DND-41 (cell line): ENCODE measurements around the gene RBM18.

Experiments
- EZH2 ChIP-seq: IDR thresholded peaks from 3 replicates; pipeline ENCODE4 v1.6.1; 2012; ENCODE audit warnings: borderline replicate concordance, low read depth, mild to moderate bottlenecking, moderate library complexity, low read length, inconsistent platforms; ENCODE audit not compliant: severe bottlenecking
- TF ChIP-seq, protein P1 (sequence below): IDR thresholded peaks from 2 replicates; pipeline ENCODE4 v1.5.1; 2012; ENCODE audit warnings: borderline replicate concordance, low read length, moderate library complexity, mild to moderate bottlenecking; ENCODE audit not compliant: poor library complexity, severe bottlenecking; ENCODE audit errors: extremely low read depth

GRCh38 chr9:122258886-122259415 is 5.7 kb downstream of the RBM18 start:
- TF ChIP-seq, protein P1, sequence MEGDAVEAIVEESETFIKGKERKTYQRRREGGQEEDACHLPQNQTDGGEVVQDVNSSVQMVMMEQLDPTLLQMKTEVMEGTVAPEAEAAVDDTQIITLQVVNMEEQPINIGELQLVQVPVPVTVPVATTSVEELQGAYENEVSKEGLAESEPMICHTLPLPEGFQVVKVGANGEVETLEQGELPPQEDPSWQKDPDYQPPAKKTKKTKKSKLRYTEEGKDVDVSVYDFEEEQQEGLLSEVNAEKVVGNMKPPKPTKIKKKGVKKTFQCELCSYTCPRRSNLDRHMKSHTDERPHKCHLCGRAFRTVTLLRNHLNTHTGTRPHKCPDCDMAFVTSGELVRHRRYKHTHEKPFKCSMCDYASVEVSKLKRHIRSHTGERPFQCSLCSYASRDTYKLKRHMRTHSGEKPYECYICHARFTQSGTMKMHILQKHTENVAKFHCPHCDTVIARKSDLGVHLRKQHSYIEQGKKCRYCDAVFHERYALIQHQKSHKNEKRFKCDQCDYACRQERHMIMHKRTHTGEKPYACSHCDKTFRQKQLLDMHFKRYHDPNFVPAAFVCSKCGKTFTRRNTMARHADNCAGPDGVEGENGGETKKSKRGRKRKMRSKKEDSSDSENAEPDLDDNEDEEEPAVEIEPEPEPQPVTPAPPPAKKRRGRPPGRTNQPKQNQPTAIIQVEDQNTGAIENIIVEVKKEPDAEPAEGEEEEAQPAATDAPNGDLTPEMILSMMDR, result no peak
- no peak for TF ChIP-seq EZH2
